ENCODE data around the gene RSPRY1. TPM values are rescaled to one million over a fixed set of nuclear protein-coding genes. Genes with fewer than 3 reads are reported as not detected.
A peak's percentile ranks its signal among the peaks of the same experiment; 100 is the strongest.

RSPRY1 gene
- total and polyA plus RNA-seq, 12 donors, result 7.7 to 43.5 (median 25.5) TPM

- Histone ChIP-seq H3K4me3 (no peak overlapping the region), H3K27me3 (no peaks in the 10 kb centered on the region), H3K9me3 (replicated peaks in 1 of 3) (no peaks in the 10 kb centered on the region), H3K4me1 (replicated peaks in 1 of 2) (peaks cover 0 to 10% of the 10 kb centered on the region in 2 donors), H3K27ac (peak overlapping the region in 1 of 5 donors; percentile 0), H3K36me3 (replicated peaks in 1 of 2) (peaks cover 0 to 73% of the 10 kb centered on the region in 2 donors)
- TF ChIP-seq CTCF (IDR thresholded peaks at IDR 0.05) (no peak), POLR2A (IDR thresholded peaks at IDR 0.05) (no peak)
- intact Hi-C loops (cut with DNase I), result no loop called here
- 28 to 61% (median 46%) methylated on average over 3 of the region's 3 CpGs for WGBS, 4 donors
- peak in 2 of 7 donors; percentile 46 to 57 for DNase-seq
Observed at GRCh38 chr16:57231821-57232350, 45.8 kb downstream of the RSPRY1 start.

- Histone ChIP-seq H3K4me3 (no peak overlapping the region), H3K9me3 (replicated peaks in 1 of 3) (no peaks in the 10 kb centered on the region), H3K4me1 (replicated peaks in 1 of 2) (peaks cover 0 to 5% of the 10 kb centered on the region in 2 donors), H3K27me3 (no peaks in the 10 kb centered on the region), H3K27ac (no peak overlapping the region), H3K36me3 (replicated peaks in 1 of 2) (peaks cover 0 to 62% of the 10 kb centered on the region in 2 donors)
- no peak for DNase-seq
- intact Hi-C loops (cut with DNase I), result no loop called here
- no peak for TF ChIP-seq CTCF (IDR thresholded peaks at IDR 0.05)
- TF ChIP-seq POLR2A (IDR thresholded peaks at IDR 0.05), result no peak
- 91 to 98% (median 94%) methylated on average over 9 of the region's 9 CpGs for WGBS, 4 donors
Observed at GRCh38 chr16:57233944-57234706, 48.0 kb downstream of the RSPRY1 start.

DNA sequence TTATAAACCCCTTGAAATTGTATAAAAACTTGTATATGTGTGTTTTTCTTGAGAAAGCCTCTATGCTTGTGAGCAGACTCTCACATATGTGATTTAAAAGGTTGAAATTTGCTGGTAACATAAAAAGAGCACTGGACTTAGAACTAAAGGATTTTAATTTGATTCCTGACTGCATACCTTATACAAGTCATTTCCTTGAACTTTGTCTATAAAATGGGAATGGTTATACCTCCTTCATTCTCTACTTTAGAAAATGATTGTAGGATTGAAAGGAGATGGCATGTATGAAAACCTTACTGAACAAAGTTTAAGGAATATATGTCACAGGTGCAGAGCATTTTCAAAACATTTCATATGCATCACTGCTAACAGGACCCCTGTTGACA, 48.6 kb downstream of the RSPRY1 start:
- H3K36me3 ChIP-seq (replicated peaks in 1 of 2), result peaks cover 0 to 65% of the 10 kb centered on the region in 2 donors
- peaks cover 0 to 5% of the 10 kb centered on the region in 2 donors for H3K4me1 ChIP-seq (replicated peaks in 1 of 2)
- no peak overlapping the region for H3K4me3 ChIP-seq
- intact Hi-C loops (cut with DNase I), result no loop called here
- no peaks in the 10 kb centered on the region for H3K9me3 ChIP-seq (replicated peaks in 1 of 3)
- no peak for DNase-seq
- TF ChIP-seq POLR2A (IDR thresholded peaks at IDR 0.05), result no peak
- no peak for TF ChIP-seq CTCF (IDR thresholded peaks at IDR 0.05)
- H3K27ac ChIP-seq, result no peak overlapping the region
- H3K27me3 ChIP-seq, result no peaks in the 10 kb centered on the region

- 84 to 87% (median 86%) methylated on average over 7 to 8 of the region's 8 CpGs for WGBS, 4 donors
- H3K4me3 ChIP-seq, result no peak overlapping the region
- no peak for TF ChIP-seq CTCF (IDR thresholded peaks at IDR 0.05)
- no peak for TF ChIP-seq POLR2A (IDR thresholded peaks at IDR 0.05)
- intact Hi-C loops (cut with DNase I), result no loop called here
- H3K4me1 ChIP-seq (replicated peaks in 1 of 2), result peaks cover 0 to 5% of the 10 kb centered on the region in 2 donors
- no peak overlapping the region for H3K27ac ChIP-seq
- H3K36me3 ChIP-seq (replicated peaks in 1 of 2), result peaks cover 0 to 64% of the 10 kb centered on the region in 2 donors
- no peak for DNase-seq
- H3K27me3 ChIP-seq, result no peaks in the 10 kb centered on the region
- no peaks in the 10 kb centered on the region for H3K9me3 ChIP-seq (replicated peaks in 1 of 3)
Observed at GRCh38 chr16:57235128-57236021, 49.2 kb downstream of the RSPRY1 start.

Data from adrenal gland (tissue), 12 donors.